Epithelial cell of prostate (primary cell): ENCODE measurements around the gene POC1A.
"Not testable (repeated sequence)": the region's sequence is repeated elsewhere in the genome, so short reads cannot be mapped to it uniquely, and the experiment has no call there.

Experiments used
- DNase-seq: peaks from one replicate; pipeline ENCODE4 v3.0.0-alpha.2; 2011; ENCODE audit warnings: low read depth, low spot score
- H3K27ac ChIP-seq: fragments of 450-650 bp; 2 replicates; pipeline ENCODE4 v1.5.1; 2017; ENCODE audit warnings: mild to moderate bottlenecking

POC1A gene

DNA sequence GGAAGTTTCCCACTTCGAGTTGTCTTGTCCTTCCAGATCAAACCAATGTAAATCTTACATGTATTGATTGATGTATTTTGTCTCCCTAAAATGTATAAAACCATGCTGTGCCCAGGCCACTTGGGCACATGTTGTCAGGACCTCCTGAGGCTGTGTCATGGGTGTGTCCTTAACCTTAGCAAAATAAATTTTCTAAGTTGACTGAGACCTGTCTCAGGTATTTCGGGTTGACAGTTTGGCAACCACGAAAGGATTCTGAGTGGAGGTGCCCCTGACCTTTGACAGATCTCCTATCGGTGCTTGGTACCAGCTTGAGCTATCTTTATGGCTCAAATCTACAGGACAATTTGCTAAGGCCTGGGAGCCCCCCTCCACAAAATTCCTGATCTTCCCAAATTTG, 1.7 kb upstream of the POC1A start:
- DNase-seq = no peak
- no peak overlapping the region for H3K27ac ChIP-seq

DNA sequence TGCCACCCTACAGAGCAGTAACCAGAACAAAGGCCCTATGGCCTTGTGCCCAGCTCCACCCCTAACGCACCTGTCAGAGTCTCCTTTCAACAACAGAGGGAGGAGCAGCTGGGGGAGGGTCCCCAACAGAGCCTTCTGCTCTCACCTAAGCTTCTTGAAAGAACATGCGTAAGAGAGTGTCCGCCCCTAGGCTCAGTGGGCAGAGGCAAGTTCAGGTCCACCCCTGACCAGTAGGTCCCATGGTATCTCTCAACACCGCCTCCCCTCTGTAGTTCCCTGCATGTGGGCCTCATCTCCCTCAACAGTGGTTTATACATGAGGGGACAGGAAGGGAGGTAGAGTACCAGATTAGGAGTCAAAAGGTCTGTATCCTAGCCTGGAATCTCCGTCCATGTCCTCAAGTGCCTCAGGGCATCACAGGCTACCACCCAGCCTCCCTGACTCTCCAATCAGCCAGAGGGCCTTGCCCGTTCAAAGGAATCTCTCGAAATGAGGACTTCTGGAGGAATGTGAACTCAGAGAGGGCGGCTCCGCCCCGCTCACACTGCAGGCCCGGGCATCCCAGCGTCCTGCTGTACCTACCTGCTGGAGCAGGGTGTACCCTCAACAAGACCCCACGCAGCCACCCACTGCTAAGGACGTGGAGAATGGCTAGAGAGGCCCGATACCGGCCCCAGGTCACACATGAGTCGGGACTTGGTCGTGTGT, 680 bp downstream of the POC1A start:
- peak overlapping the region; percentile 81 for H3K27ac ChIP-seq

DNA sequence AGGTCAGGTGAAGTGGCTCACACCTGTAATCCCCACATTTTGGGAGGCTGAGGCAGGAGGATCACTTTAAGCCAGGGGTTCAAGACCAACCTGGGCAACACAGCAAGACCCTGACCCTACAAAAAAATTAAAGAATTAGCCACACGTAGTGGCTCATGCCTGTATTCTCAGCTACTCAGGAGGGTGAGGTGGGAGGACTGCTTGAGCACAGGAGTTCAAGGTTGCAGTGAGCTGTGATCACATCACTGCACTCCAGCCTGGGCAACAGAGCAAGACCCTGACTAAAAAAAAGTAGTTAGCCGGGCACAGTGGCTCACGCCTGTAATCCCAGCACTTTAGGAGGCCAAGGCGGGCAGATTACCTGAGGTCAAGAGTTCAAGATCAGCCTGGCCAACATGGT, 2.2 kb downstream of the POC1A start:
- not testable (repeated sequence) for DNase-seq, H3K27ac ChIP-seq

More for the DNA sequence above, 680 bp downstream of the POC1A start:
- no peak for DNase-seq

DNA sequence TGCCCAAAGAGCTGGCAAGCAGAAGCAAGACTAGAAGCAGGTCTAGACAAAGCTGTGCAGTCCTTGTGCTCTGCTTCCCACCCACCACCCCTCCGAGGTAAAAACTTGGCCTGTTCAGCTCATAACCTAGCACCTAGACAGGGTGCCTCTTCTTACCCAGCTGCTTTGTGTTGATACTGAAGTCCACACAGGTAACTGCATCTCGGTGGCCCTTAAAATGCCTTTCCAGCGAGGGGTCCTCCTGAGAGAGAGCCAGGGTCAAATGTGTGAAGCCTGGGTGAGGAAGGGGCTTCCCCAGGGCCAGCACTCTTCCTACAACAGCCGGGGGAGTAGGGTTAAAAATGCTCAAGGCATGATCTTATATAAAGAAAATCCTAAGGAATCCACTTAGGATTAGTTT, 3.4 kb downstream of the POC1A start:
- no peak for DNase-seq
- no peak overlapping the region for H3K27ac ChIP-seq

DNA sequence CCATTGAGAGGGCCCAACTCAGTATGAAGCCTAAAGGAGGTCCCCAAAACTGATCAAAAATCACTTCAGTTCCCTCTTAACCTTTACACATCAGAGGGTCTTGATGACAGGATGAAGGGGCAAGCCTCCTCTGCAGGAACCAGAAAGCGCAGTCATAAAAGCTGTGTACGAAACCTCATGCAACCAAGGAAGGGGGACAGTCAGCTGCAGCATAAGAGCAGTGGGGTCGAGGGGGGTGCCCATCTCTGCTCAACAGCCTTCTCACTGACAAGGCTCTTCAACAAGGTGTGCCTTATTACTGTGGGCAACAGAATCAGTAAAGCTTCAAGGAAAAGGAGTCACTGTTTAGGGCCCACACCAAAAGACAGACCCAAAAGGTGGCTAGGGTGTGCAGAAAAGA, 3.9 kb downstream of the POC1A start:
- DNase-seq = no peak
- no peak overlapping the region for H3K27ac ChIP-seq

DNA sequence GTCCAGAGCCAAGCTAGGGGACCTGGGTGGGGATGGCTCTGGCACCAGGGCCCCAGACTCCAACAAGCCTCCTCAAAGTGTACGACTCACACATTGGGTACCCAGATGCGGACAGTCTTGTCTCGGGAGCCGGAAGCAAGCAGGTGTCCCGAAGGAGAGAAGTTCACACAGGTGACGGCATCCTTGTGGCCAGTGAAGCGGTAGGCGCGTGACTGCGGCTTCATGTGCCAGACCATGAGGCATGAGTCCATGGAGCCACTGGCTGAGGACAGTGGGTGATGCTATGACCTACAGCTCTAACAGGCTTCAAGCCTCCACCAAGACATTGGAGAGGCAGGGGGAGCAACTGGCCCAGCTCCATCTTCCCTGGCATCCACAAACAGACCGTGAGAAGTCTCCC, 4.5 kb downstream of the POC1A start:
- H3K27ac ChIP-seq = no peak overlapping the region
- DNase-seq = no peak

DNA sequence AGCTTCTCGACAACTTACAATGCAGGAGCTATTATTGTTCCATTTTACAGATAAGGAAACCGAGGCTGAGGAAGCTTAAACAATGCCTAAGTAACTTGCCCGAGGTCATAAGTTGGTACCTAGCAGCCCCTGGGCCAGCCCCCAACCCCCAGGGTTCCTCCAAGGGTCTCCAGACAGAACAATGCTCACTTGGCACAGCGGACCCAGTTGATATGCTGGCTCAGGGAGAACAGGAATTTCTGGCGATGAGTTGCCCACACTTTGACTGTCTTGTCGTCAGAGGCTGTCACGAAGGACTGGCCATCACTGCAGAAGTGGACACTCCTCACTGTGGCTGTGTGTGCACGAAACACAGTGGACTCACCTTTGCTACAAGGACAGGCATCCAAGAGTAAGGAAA, 5.2 kb downstream of the POC1A start:
- H3K27ac ChIP-seq = no peak overlapping the region
- no peak for DNase-seq

DNA sequence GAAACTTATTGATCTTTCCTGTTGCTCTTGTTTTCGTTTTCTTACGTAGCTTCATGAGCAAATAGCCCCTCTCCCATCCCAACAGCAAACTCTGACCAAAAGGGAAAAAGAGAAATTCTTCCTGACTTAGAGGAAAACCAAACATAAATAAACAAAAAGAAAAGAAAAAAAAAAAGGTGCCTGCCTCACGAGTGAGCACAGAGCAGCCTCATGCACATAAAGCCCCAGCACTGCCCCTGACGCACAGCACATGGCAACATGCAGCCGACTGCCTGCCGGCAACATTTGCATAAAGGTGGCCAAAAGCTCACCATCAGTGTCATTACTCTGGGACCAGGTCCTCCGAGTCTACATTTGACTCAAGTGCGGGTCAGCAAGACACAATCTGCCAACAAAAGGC, 6.4 kb downstream of the POC1A start:
- H3K27ac ChIP-seq = no peak overlapping the region
- no peak for DNase-seq

DNA sequence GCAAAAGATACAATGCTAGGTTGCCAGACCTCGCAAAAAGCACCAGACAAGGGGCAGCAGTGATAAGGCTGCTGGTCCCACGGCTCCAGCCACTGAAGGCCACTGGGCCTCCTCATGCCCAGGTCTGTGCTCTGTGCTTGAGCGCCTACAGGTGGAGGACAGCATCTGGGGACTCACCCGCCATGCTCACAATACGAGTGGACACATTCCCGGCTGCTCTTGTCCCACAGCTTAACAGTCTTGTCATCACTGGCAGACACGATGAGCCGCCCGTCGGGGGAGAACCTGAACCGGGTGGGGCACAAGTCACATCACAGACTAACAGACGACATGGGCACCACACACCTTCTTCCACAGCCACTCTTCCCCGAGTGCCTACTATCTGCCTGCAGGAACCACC, 7.4 kb downstream of the POC1A start:
- no peak overlapping the region for H3K27ac ChIP-seq
- DNase-seq = no peak

DNA sequence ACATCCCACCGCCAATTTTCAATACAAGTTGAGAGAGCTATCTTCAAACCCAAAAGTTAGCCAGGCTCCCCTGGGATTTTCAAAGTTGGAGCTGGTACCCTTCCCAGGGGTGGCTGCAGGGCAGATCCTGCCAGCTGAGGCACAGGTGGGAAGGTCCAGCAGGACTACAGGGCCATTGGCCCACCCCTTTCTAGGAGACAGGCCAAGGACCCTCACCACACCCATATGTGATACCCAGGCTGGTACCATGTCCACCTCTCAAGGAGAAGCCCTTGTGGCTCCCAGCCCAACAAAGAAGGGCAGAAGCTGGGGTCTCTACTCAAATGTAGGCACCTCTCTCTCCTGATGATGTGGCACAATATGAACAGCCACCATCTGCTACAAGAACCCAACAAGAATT, 8.0 kb downstream of the POC1A start:
- no peak overlapping the region for H3K27ac ChIP-seq
- DNase-seq = no peak

DNA sequence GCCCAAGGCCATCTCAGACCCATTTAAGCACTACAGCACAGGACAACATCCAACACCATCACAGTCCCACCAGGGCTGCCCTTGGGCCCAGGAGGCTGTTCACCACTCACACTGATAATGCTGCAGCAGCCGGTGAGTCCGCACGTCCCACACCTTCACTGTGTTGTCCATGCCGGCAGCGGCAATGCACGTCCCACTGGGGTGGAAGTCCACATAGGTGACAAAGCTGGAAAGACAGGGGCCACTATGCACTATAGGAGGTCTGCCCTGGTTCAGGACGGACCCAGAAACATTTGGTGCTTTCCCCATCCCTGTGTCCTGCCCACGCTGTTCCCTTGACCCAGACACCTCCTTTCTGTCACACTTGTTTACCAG, 8.5 kb downstream of the POC1A start:
- no peak overlapping the region for H3K27ac ChIP-seq
- no peak for DNase-seq

DNA sequence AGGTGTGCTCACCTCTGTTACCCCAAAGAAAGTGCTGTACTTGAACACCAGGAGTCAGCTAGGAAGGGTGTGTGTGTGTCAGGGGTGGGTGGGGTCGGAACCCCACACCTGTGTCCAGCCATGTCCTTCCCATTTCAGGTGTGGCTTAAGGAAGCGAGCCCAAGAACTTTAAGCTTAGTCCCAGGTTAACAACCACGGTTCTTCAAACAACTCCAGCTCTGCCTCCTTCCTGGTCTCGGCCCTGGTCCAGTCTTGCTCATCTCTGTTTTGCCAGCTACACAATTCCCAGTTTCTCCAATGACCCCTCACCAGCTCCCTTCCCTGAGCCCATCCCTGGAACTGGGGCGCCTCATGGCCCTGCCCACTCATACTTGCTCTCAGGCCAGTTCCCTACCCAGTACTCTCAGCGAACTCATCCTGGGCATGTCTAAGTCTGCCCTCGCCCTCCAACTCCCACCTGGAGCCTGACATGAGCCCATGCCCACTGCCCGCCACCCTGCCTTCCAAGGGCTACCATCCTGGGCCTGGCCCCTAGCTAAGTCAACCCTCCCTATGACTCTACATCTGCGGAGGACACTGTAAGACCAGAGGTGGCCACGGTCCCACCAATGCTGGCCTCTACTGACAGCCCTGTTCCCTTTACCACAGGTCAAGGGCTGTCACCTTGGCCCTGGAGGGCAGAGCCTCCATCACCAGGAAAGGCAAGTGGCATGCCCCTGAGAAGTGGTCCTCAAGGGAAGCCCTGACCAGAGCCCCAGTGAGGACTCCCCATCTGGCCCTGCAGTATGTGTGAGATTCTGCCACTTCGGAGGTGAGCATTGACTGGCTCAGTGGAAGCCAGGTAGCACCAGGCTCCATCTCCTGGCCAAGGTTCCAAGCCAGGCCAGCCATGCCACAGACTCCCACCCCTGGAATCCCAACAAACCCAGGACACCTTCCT, 9.2 kb downstream of the POC1A start:
- DNase-seq = no peak
- no peak overlapping the region for H3K27ac ChIP-seq

DNA sequence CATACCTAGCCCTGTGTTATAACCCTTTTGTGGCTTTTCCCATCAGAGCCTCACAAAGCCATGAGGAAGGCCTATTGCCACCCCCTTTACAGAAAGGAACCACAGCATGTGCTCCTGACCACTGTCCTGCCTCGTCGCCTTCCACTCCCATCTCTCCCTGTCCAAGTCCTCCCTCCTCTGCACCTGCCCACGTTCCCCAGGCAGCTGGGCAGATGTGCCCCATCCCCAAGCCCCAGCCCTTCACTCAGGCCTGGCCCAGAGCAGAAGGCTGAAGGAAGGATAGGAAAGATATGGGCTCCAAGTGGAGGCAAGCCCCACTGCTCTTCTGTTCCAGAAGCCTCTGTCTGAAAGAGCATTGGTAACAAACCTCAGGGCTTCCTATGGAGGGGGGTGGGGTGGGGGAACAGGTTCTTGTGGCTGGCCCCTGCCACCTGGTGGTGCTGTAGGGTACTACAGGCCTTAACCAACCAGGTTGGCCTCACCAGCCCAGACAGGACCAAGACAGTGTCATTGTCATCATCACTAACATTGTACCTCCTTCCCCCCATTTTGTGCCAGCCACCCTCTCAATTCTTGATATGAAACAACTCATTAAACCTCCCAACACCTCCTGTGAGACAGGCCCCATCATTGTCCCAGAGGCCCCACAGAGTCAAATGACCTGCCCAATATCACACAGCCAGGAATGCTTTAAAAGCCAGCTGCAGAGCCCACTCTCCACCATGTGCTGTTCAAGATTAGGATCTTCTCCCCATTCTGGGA, 10.0 kb downstream of the POC1A start:
- DNase-seq = peak; percentile 34
- no peak overlapping the region for H3K27ac ChIP-seq

DNA sequence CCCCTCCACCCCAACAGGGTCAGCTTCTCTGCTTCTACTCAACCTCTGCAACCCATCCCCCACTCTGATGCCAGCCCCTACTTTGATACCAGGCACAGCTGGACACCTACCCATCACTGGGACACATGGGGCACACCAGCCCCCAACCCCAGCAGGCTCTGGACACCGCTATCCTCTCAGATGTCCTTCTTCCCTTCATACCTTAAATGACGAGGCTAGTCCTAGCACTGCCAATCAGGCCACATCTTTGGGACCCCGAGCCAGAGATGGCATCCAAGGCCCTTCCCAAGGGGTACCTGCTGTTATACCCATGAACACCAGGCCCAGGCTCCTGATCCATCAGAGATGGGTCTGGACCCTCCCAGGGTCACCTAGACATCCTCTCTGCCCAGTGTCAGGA, 10.6 kb downstream of the POC1A start:
- DNase-seq = no peak

DNA sequence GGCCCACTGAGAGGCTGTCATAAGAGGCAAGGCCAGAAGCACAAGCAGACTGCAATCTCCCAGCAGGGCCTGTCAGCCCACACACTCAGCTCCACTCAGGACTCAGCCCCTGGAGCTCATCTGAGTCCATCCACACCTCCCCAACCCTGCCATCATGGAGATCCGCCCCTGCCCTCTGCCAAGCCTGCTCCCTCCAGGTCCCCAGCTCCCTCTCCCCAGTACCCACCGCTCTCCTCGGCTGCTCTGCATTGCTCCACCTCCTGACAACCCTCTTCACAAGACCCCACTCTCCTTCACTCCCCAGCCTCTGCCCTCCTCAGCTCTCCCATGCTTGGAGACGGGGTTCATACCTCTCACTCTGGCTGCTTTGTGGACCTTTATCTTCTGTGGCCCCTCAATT, 11.1 kb downstream of the POC1A start:
- no peak for DNase-seq

More for the DNA sequence above, 10.6 kb downstream of the POC1A start:
- no peak overlapping the region for H3K27ac ChIP-seq

DNA sequence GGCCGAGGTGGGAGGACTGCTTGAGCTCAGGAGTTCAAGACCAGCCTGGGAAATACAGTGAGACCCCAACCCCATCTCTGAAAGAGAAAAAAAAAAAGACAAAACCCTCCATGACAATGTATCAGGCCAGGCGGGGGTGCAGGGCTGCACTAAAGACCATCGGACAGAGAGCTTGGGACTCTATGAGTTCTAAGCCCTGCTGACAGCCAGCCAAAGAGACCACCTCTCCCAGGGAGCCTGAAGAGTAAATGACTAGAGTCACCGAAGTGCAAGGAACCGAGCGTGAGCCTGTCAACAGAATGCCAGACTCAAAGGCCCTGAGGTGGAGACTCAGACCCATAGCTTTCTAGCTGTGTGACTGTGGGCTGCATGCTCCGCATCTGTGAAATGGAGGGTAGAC, 12.5 kb downstream of the POC1A start:
- H3K27ac ChIP-seq = no peak overlapping the region

More for the DNA sequence above, 11.1 kb downstream of the POC1A start:
- H3K27ac ChIP-seq = no peak overlapping the region

DNA sequence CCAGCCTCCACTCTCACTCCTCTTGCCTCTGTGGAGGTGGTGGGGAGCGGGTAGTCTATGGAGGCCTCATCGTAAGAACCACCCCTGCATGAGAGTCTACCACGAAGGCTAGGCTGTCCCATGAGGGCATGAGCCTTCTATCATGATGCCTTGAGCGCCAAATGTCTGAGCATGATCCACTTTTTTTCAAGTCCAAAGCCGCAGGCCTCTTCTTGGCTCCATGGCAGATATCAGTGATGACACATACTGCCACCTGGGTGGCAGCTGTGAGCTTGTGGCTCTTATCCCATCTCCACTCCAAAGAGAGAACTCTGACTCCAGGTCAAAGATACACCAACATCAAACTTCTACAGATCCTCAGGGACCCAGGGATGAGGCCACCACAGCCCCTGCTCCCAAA, 13.5 kb downstream of the POC1A start:
- no peak overlapping the region for H3K27ac ChIP-seq
- no peak for DNase-seq

More for the DNA sequence above, 12.5 kb downstream of the POC1A start:
- DNase-seq = no peak

DNA sequence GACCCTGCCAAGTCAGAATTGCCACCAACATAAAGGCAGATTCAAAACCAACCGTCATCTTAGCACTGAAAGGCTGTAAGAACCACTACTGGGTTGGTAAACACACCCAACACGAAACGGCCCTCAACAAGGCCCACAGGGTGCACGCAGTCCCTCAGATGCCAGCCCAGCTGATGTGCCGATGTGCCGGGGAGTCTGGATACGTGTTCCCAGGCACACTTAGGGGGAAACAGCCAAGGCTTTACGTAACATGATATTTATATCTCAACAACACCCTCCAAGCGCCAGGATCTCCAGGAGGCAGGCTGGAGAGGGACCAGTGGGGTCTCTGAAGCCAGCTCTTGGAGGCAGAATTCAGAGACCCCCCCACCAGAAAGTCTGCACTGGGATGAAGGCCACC, 14.2 kb downstream of the POC1A start:
- no peak for DNase-seq
- no peak overlapping the region for H3K27ac ChIP-seq

DNA sequence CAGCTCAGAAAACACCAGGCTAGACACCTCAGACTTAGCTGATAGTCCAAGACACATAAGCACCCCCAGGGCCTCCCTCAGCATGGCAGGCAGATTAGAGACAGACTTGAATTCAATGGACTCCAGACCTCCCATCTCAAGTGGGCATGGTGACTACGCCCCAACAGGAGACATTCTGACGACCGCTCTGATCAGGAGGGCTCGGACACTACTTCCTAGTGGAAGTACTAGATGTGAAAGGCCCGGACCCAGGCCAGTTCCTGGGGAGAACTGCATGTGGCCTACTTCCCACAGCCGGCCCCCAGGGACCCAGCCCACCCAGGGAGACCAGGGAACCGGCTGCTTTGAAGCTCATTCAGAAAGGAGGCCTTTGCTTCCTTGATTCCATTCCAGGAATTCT, 16.9 kb downstream of the POC1A start:
- DNase-seq = no peak
- H3K27ac ChIP-seq = no peak overlapping the region

DNA sequence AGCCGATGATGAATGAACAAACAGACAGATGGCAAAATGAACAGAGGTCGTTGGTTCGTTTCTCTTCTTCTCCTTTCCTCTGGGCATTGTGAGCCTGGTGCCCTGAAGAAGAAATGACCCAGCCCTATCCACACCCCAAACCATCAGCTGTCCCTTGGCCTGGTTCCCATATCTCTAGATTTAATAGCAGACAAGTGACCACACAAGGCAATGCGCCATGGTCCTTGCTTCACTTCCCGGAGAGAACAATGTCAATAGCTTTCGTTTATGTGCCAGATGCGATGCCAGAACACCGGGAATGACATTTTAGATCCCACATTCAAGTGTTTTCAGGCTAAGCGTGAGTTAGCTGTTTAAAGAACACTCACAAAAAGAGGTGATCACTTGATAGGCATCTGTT, 17.7 kb downstream of the POC1A start:
- H3K27ac ChIP-seq = no peak overlapping the region
- no peak for DNase-seq

DNA sequence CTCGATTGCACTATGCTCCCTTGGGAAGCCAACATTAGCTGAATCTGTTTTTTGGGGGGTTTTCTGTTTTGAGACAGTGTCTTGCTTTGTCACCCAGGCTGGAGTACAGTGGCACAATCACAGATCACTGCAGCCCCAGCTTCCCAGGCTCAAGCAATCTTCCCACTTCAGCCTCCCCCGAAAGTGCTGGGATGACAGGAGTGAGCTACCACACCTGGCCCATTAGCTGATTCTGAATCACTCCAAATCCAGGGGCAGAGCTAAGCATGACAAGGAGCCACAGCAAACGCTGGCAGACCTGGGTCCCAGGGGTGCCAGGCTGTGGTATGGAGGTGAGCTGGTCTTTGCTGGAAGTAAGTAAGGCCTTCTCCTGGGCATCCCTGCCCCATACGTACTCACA, 18.9 kb downstream of the POC1A start:
- no peak overlapping the region for H3K27ac ChIP-seq
- no peak for DNase-seq
